Putamen (tissue), 1 donor: ENCODE data around the gene CTPS2.
"Not testable (repeated sequence)": the region's sequence is repeated elsewhere in the genome, so short reads cannot be mapped to it uniquely, and the experiment has no call there.

ENCODE experiments used
- DNase-seq: peaks from one replicate; pipeline ENCODE4 v3.0.0-alpha.2; 2016; ENCODE audit warnings: low spot score

CTPS2 gene

GRCh38 chrX:16604337-16604736 is 108.1 kb downstream of the CTPS2 start:
- DNase-seq = no peak

DNA sequence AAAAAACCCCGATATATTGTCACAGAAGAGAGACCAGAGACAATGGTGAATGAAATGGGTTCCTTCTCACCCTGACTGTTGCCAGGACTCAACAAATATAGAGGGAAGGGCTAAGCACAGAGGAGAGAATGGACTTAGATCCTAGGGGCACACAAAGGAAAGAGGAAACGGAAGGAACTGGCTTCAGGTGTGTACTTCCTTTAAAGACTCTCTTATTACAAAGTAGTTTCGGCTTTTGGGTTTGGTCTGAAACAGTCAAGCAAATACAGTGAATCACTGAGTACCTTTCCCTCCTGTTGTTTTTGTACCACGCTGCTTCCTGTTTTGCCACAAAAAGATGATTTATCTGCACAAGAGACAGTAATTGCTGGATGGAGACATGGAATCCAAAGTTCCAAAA is 108.6 kb downstream of the CTPS2 start:
- DNase-seq = no peak

DNA sequence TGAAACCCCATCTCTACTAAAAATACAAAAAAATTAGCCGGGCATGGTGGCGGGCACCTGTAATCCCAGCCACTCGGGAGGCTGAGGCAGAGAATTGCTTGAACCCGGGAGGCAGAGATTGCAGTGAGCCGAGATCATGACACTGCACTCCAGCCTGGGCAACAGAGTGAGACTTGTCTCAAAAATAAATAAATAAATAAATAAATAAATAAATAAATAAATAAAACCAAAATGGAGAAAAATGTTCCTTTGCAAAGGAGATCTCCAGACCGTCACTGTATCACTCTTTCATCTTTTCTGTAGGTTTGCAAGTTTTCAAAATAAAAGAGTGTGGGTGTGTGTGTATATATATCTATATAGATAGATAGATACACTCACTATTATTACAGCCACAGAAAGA is 109.2 kb downstream of the CTPS2 start:
- DNase-seq = not testable (repeated sequence)

GRCh38 chrX:16601885-16602284 is 110.6 kb downstream of the CTPS2 start:
- DNase-seq = no peak

GRCh38 chrX:16594490-16594889 is 118.0 kb downstream of the CTPS2 start:
- DNase-seq = no peak

- no peak for DNase-seq
These were observed 118.7 kb downstream of the CTPS2 start for GRCh38 chrX:16593801-16594200.

GRCh38 chrX:16592194-16592770 is 120.2 kb downstream of the CTPS2 start:
- no peak for DNase-seq

DNA sequence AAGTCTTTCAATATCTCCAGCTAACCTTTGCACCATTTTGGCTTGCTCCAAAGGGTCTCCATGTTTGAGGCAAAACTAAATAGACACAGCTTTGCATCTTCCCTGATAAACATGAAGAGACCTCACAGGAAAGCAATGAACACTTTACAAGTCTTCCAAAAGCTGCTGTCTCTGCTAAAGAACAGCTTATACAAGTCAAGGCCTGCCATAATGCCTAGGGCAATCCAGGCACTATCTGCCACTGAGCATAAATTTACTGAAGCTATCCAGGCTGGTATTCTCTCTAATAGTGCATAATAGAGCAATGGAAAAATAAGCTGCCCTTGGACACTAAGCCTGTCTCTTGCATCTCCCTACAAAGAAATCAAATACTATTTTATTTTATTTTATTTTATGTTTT is 122.6 kb downstream of the CTPS2 start:
- no peak for DNase-seq

- DNase-seq = no peak
These were observed 123.3 kb downstream of the CTPS2 start for GRCh38 chrX:16589211-16589610.

GRCh38 chrX:16588266-16588665 is 124.2 kb downstream of the CTPS2 start:
- DNase-seq = no peak

- no peak for DNase-seq
These were observed 124.6 kb downstream of the CTPS2 start for GRCh38 chrX:16587836-16588235.

DNA sequence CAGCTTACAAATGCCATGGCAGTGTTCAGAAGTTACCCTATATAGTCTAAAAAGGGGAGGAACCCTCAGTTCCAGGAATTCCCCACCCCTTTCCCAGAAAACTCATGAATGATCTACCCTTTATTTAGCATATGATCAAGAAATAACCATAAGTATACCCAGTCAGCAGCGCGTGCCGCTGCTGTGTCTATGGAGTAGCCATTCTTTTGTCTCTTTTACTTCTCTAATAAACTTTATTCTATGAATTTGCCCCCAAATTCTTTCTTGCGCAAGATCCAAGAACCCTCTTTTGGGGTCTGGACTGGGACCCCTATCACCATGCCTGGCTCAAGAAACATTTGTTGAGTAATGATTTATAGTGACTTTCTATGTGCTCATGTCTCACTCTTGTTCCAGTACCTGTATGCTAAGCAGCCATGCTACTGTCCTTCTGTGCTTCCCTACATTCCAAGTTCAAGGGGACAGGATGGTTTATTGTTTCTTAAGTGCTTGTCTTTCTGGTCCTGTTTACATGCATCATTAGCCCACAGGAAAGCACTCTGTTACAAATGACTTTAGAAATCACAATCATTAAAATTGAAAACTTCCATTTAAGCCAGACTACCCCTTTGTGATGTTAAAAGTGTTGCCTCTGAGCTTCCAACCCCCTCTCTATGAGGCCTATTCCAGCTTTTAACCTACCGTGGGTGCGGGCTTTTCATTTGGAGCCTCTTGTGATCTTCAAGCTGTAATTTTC is 125.9 kb downstream of the CTPS2 start:
- no peak for DNase-seq

DNA sequence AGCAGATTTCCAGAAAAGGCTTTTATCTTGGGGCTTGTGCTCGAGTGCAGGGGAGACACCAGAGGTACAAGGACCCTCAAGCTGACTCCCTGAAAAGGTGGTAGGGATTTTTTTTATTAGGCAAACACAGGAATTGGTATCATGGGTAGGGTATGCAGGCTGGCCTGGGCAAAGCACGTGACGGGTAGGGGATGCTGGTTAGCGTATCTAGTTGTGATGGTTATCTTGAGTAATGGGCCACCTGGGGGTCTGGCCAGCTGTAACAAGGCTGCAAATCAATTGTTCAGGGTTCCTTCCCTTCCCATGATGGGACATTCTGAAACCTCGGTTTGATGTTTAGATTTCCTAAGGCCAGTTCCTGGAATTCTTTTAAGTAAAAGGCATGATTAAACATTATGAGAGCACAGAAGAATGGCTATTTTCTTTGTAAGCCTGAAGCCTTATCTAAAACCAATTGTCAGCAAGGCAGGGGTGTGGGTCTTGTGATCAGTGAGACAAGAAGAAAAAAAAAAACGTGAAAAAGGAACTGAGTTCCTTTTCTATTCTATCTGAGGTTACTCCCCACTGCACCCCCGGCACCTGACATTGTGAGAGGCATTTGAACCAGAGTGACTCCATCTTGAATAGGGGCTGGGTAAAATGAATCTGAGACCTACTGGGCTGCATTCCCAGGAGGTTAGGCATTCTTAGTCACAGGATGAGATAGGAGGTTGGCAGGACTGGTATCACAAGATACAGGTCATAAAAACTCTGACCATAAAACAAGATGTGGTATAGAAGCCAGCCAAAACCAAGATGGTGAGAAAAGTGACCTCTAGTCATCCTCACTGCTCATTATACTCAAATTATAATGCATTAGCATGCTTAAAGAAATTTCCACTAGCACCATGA is 126.7 kb downstream of the CTPS2 start:
- DNase-seq = no peak

- not testable (repeated sequence) for DNase-seq
These were observed 132.3 kb downstream of the CTPS2 start for GRCh38 chrX:16580004-16580797.

DNA sequence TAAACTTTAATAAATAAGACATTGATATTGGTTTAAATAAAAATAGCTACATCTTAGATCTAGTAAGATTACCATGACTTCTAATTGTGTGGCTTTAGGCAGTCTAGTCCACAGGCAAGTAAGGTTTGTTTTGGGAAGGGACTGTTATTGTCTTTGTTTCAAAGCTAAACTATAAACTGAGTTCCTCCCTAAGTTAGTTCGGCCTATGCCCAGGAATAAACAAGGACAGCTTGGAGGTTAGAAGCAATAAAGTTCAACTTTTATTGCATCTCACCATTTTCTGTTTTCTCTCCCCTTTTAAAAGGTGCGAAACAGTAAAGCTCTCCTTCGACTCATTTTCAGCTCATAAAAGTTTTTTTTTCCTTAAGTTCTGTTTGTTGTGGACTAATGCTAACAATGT is 133.0 kb downstream of the CTPS2 start:
- no peak for DNase-seq

- DNase-seq = no peak
These were observed 134.3 kb downstream of the CTPS2 start for GRCh38 chrX:16578218-16578617.

DNA sequence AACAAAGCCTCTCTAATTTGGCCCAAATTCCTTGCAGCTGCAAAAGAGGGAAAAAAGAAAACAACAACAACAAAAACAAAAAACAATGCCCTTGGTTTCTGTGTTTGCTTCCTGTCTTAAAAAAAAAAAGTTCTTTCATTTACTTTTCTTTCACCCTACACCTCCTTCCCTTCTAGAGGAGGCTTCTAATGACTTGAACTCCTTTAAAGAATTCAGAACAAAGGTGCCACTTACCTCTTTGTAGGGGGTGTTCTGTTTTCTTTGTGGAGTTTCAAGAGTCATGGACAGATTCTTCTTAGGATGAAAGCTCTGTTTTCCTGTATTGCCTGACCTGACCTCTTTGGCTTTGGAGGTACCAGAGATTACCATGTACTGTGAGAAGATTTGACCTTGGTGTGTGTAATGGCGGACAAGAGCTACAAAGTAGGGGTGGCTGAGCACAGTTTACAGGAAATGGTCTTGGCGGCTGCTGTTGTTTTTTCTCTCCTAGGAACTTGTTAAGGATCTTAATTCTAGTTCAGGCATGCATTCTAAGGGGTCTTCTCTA is 134.9 kb downstream of the CTPS2 start:
- DNase-seq = no peak

DNA sequence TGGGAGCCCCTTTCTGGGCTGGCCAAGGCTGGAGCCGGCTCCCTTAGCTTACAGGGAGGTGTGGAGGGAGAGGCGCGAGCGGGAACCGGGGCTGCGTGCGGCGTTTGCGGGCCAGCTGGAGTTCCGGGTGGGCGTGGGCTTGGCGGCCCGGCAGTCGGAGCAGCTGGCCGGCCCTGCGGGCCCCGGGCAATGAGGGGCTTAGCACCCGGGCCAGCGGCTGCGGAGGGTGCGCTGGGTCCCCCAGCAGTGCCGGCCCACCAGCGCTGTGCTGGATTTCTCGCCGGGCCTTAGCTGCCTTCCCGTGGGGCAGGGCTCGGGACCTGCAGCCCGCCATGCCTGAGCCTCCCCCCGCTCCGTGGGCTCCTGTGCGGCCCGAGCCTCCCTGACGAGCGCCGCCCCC is 137.1 kb downstream of the CTPS2 start:
- DNase-seq = not testable (repeated sequence)

DNA sequence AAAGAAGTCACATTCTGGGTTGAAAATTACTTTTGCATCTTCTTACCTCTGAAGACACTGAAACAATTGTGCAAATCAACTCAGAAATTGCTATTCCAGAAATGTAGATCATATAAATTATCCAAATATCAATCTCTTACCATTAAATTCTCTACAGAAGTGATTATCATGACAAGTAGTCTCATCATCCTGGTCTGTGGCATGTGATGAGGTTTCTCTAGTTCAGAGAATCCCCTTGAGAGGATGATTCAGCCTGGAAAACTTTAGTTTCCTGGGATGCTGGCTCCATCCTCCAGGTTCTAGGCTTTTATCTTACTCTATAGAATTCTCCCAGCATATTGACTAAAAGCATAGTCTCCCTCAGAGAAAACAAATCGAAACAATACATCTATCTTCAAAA is 138.7 kb downstream of the CTPS2 start:
- no peak for DNase-seq

GRCh38 chrX:16567681-16568080 is 144.8 kb downstream of the CTPS2 start:
- no peak for DNase-seq

DNA sequence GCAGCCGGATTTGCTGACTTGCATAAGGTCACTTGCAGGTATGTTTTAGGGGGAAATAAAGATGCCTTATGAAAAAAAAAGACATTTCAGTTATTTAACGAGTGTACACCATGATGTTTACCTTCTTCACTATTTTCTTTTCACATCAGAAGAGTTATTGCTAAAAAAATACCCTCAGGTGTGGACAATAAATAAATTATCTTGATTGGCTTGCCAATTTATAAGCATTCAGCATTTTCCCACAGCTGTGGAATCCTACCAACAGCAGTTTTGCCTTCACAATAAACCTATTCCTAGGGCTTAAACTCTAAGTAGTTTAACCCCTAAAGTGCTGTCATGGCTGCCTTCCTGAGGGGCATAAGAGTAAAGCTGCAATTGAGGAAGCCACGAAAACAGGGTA is 145.9 kb downstream of the CTPS2 start:
- no peak for DNase-seq

GRCh38 chrX:16560173-16560572 is 152.3 kb downstream of the CTPS2 start:
- DNase-seq = no peak
